Activated naive CD8-positive, alpha-beta T cell treated with anti-CD3 and anti-CD28 coated beads, Interleukin-2, amount 50 U/mL, for 24 hours (primary cell): ENCODE data around the gene PSG5.
"Not testable (repeated sequence)": the region's sequence is repeated elsewhere in the genome, so short reads cannot be mapped to it uniquely, and the experiment has no call there.

ENCODE experiments used
- ATAC-seq: fragments of 150-1000 bp; cut with Tn5 transposase; one replicate; pipeline ENCODE4 v1.10.0; 2021
- DNase-seq: peaks from one replicate; pipeline ENCODE4 v3.0.0; 2021
- H3K27ac Mint-ChIP-seq: one replicate; pipeline ENCODE4 v1.8.0; 2021; ENCODE audit warnings: mild to moderate bottlenecking, mixed read lengths
- H3K27me3 Mint-ChIP-seq: one replicate; pipeline ENCODE4 v1.8.0; 2021; ENCODE audit warnings: mixed read lengths
- H3K36me3 Mint-ChIP-seq: one replicate; pipeline ENCODE4 v1.8.0; 2021; ENCODE audit warnings: low read depth, mixed read lengths
- H3K4me1 Mint-ChIP-seq: one replicate; pipeline ENCODE4 v1.8.0; 2021; ENCODE audit warnings: mixed read lengths
- H3K4me3 Mint-ChIP-seq: one replicate; pipeline ENCODE4 v1.8.0; 2021; ENCODE audit warnings: mild to moderate bottlenecking, moderate library complexity, mixed read lengths
- H3K9me3 Mint-ChIP-seq: one replicate; pipeline ENCODE4 v1.8.0; 2021; ENCODE audit warnings: mixed read lengths

The PSG5 gene

DNA sequence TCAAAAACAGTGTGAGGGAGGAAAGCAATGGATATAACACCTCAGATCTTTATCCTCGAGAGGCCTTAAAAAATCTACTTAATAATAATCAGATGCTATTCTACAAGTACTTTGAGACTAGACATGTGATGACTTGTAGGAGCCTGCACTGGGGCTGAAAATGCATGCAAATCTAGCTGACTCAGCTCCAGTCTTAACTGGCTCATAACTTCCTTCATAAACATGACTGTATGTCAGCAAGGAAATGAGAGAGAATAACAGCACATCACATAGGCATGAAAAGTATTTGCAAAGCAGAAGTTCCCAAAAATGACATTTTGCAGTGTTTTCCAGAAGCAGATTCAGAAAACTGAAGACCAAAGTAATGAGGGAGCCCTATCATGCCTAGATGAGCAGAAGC, 38.1 kb downstream of the PSG5 start:
- ATAC-seq (no peak), DNase-seq (no peak)
- peaks cover 13% of the 10 kb centered on the region for H3K27me3 Mint-ChIP-seq
- H3K9me3 Mint-ChIP-seq: no peaks in the 10 kb centered on the region
- H3K27ac Mint-ChIP-seq: no peak overlapping the region
- H3K36me3 Mint-ChIP-seq: no peaks in the 10 kb centered on the region
- H3K4me1 Mint-ChIP-seq: no peaks in the 10 kb centered on the region
- no peak overlapping the region for H3K4me3 Mint-ChIP-seq

DNA sequence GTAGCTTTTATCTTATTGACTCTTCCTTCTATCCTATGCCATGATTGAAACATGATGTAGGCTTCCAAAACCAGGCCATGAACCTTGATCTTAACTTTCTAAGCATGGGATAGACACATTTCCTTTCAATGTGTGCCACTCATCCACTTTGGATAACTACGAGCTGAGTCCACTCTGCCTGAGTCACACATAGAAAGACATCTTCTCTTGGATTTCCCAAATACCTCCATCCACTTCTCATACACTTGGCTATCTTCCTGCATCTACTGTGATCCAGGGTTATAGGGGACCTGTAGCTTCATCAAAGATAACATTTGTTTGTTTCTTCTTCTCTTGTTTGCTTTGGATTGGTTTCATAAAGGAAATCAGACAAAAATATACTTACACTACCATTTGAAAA, 44.6 kb downstream of the PSG5 start:
- H3K27ac Mint-ChIP-seq, H3K4me1 Mint-ChIP-seq, DNase-seq, ATAC-seq, H3K36me3 Mint-ChIP-seq, H3K4me3 Mint-ChIP-seq: not testable (repeated sequence)
- Mint-ChIP-seq H3K27me3 (peaks cover 13% of the 10 kb centered on the region), H3K9me3 (peaks cover 14% of the 10 kb centered on the region)

- DNase-seq: no peak
- H3K4me3 Mint-ChIP-seq: no peak overlapping the region
- H3K27me3 Mint-ChIP-seq: peaks cover 2% of the 10 kb centered on the region
- H3K4me1 Mint-ChIP-seq: no peaks in the 10 kb centered on the region
- H3K9me3 Mint-ChIP-seq: peaks cover 4% of the 10 kb centered on the region
- H3K27ac Mint-ChIP-seq: no peak overlapping the region
- no peaks in the 10 kb centered on the region for H3K36me3 Mint-ChIP-seq
- no peak for ATAC-seq
Observed at GRCh38 chr19:43132696-43133095, 53.6 kb downstream of the PSG5 start.

DNA sequence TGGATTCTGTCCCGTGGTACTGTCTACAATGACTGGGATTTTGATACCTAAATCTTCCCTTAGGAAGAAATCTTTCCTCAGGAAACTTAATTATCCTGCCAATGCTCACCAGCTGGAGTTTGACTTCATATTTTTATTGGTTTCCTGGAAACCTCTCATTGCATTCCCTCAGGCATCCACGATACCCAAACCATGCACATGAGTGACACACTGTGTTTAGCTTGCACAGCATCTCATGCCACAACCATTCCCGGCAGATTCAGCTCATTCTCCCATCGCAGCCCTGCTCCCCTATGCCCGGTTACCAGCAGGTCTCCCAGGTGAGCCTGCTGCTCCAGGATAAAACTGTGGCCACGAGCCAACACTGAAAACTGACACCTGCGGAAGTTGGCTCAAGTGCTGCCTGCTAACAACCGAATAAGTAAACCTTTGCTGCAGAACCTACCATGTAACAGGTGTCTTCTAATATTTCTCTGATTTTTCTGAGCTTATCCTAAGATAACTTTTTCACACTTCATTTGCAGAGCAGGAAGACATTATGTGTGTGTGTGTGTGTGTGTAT, 55.0 kb downstream of the PSG5 start:
- H3K27me3 Mint-ChIP-seq: not testable (repeated sequence)

GRCh38 chr19:43129197-43129596, 57.1 kb downstream of the PSG5 start:
- not testable (repeated sequence) for H3K4me1 Mint-ChIP-seq, H3K4me3 Mint-ChIP-seq, H3K36me3 Mint-ChIP-seq, ATAC-seq, H3K27me3 Mint-ChIP-seq, H3K27ac Mint-ChIP-seq, H3K9me3 Mint-ChIP-seq, DNase-seq

More for the DNA sequence above, 55.0 kb downstream of the PSG5 start:
- not testable (repeated sequence) for H3K9me3 Mint-ChIP-seq, DNase-seq, H3K4me1 Mint-ChIP-seq, ATAC-seq, H3K36me3 Mint-ChIP-seq, H3K4me3 Mint-ChIP-seq, H3K27ac Mint-ChIP-seq

GRCh38 chr19:43127336-43127735, 59.0 kb downstream of the PSG5 start:
- not testable (repeated sequence) for H3K4me3 Mint-ChIP-seq, H3K27ac Mint-ChIP-seq, H3K36me3 Mint-ChIP-seq, DNase-seq, H3K27me3 Mint-ChIP-seq, H3K9me3 Mint-ChIP-seq, ATAC-seq, H3K4me1 Mint-ChIP-seq

DNA sequence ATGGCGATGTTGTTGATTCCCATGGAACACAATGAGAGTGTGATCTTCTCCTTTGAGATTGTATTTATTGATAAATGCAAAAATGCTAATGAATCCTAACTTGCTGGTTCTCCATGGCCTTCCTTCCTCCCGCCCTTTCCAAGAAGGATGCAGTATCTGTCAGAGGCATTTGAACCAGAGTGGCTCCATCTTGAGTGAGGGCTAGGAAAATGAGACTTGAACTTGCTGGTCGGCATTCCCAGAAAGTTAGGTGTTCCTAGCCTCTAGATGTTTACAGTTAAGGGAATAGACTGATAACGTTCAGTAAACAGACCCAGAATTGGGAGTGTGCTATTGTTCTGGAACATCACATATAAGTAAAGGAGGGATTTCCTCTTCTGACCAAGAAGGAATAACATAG, 59.6 kb downstream of the PSG5 start:
- H3K4me3 Mint-ChIP-seq: no peak overlapping the region
- DNase-seq: no peak
- H3K36me3 Mint-ChIP-seq: no peaks in the 10 kb centered on the region
- H3K27me3 Mint-ChIP-seq: peaks cover 4% of the 10 kb centered on the region
- H3K27ac Mint-ChIP-seq: no peak overlapping the region
- ATAC-seq: no peak
- no peaks in the 10 kb centered on the region for H3K9me3 Mint-ChIP-seq
- no peaks in the 10 kb centered on the region for H3K4me1 Mint-ChIP-seq

GRCh38 chr19:43124360-43124759, 62.0 kb downstream of the PSG5 start:
- no peak overlapping the region for H3K4me3 Mint-ChIP-seq
- H3K36me3 Mint-ChIP-seq: peaks cover 1% of the 10 kb centered on the region
- DNase-seq (no peak), ATAC-seq (no peak)
- H3K9me3 Mint-ChIP-seq: peaks cover 5% of the 10 kb centered on the region
- no peak overlapping the region for H3K27ac Mint-ChIP-seq
- H3K4me1 Mint-ChIP-seq: no peaks in the 10 kb centered on the region
- peaks cover 4% of the 10 kb centered on the region for H3K27me3 Mint-ChIP-seq

DNA sequence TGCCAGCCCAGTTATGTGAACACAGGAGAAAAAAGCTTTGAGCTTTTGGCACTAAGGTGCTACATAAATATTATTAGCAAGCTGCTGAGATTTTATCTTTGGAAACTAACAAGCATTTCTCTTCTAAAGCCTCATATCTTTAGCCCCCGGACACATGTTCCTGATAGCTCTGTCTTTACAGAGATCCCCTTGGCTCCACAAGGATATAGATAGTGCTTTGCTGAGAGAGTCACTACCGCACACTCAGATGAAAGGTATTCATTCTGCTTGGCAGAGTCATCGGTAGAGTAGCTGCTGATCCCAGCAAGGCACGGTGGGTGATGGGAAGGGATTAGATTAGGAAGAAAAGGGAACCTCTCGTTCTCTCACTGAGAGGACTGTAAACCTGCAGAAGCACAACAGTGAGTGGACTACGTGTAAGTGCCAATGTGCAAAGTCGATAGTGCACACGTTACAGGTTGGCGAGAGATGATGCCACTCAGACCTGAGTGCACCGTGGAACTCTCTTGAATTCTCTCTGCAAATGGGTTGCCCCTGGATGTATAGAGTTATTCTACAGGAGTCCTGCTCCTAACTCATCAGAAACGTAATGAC, 65.8 kb downstream of the PSG5 start:
- DNase-seq, H3K27me3 Mint-ChIP-seq: not testable (repeated sequence)

DNA sequence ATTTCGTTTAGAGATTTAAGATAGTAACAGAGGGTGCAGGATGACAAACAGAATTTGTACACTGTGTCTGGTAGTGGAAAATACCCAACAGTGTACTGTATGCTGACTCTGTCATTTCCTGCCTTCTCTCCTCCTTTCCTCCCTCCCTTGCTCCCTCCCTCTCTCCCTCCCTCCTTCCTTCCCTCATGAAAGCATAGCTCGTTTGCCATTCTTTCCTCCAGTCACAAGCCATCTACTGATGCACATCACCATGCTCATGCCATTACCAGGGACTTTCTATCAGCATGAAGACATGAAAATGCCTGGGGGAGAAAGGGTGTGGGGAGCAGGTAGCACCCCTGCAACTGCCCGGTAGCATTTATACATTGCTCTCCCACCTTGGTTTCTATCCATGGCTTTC, 66.8 kb downstream of the PSG5 start:
- not testable (repeated sequence) for H3K27me3 Mint-ChIP-seq, H3K4me1 Mint-ChIP-seq, ATAC-seq, DNase-seq, H3K4me3 Mint-ChIP-seq, H3K36me3 Mint-ChIP-seq, H3K27ac Mint-ChIP-seq
- peaks cover 11% of the 10 kb centered on the region for H3K9me3 Mint-ChIP-seq

More for the DNA sequence above, 65.8 kb downstream of the PSG5 start:
- ATAC-seq, H3K36me3 Mint-ChIP-seq, H3K27ac Mint-ChIP-seq, H3K4me3 Mint-ChIP-seq, H3K4me1 Mint-ChIP-seq, H3K9me3 Mint-ChIP-seq: not testable (repeated sequence)
